ENCODE results near the gene ROBO1. TPM values are rescaled to one million over a fixed set of nuclear protein-coding genes. Genes with fewer than 3 reads are reported as not detected.
A peak's percentile ranks its signal among the peaks of the same experiment; 100 is the strongest.

ROBO1 gene
- total and polyA plus RNA-seq, 4 donors, result 1.0 to 30.3 (median 3.9) TPM

- no peak overlapping the region for H3K27ac ChIP-seq (ENCODE audit: low read depth in 1 of 2, low read length in 2 of 2)
- no peaks in the 10 kb centered on the region for H3K27me3 ChIP-seq (ENCODE audit: control insufficient read depth in 4 of 4, insufficient read depth in 4 of 4, low read length in 3 of 4)
- no peaks in the 10 kb centered on the region for H3K9me3 ChIP-seq (ENCODE audit: control insufficient read depth in 4 of 4, low read length in 3 of 4)
- WGBS, result 64% methylated on average over 1 of the region's 1 CpG
- DNase-seq (ENCODE audit: low spot score), result no peak
- no peak overlapping the region for H3K4me3 ChIP-seq (ENCODE audit: low read depth in 1 of 3, low read length in 3 of 3)
- no peak for TF ChIP-seq RXRA (IDR thresholded peaks at IDR 0.05)
- TF ChIP-seq HNF4G (IDR thresholded peaks at IDR 0.05), result no peak
- TF ChIP-seq ZBTB33 (IDR thresholded peaks at IDR 0.05), result no peak
- no peak for TF ChIP-seq YY1 (IDR thresholded peaks at IDR 0.05)
- no peak for TF ChIP-seq CTCF (IDR thresholded peaks at IDR 0.05; ENCODE audit: low read depth, low read length, missing input control)
- no peak for TF ChIP-seq SP1 (IDR thresholded peaks at IDR 0.05)
- no peak for TF ChIP-seq JUND (IDR thresholded peaks at IDR 0.05)
- TF ChIP-seq HNF4A (conservative IDR thresholded peaks at IDR 0.05), result no peak
- TF ChIP-seq TAF1 (conservative IDR thresholded peaks at IDR 0.05), result no peak
- TF ChIP-seq MAX (IDR thresholded peaks at IDR 0.05), result no peak
- TF ChIP-seq EGR1 (IDR thresholded peaks at IDR 0.05; ENCODE audit: low read depth in 2 of 2), result no peak
- no peak for TF ChIP-seq REST (IDR thresholded peaks at IDR 0.05)
- TF ChIP-seq NR2F2 (IDR thresholded peaks at IDR 0.05), result no peak
- no peak for TF ChIP-seq FOXA1 (IDR thresholded peaks at IDR 0.05)
- TF ChIP-seq FOXA2 (IDR thresholded peaks at IDR 0.05), result no peak
- TF ChIP-seq RAD21 (IDR thresholded peaks at IDR 0.05), result no peak
- H3K36me3 ChIP-seq (ENCODE audit: control insufficient read depth in 4 of 4, insufficient read depth in 3 of 4, low read depth in 1 of 4, low read length in 3 of 4), result no peaks in the 10 kb centered on the region
- H3K9ac ChIP-seq (ENCODE audit: low read depth in 1 of 2, low read length in 2 of 2), result no peak overlapping the region
- no peaks in the 10 kb centered on the region for H3K4me1 ChIP-seq (ENCODE audit: control insufficient read depth in 4 of 4, insufficient read depth in 4 of 4, low read length in 3 of 4)
Observed at GRCh38 chr3:79726786-79727185, 41.0 kb downstream of the ROBO1 start.

GRCh38 chr3:79724206-79724605 lies 43.6 kb downstream of the ROBO1 start:
- Histone ChIP-seq H3K27ac (ENCODE audit: low read depth in 1 of 2, low read length in 2 of 2) (no peak overlapping the region), H3K9me3 (ENCODE audit: control insufficient read depth in 4 of 4, low read length in 3 of 4) (no peaks in the 10 kb centered on the region), H3K27me3 (ENCODE audit: control insufficient read depth in 4 of 4, insufficient read depth in 4 of 4, low read length in 3 of 4) (no peaks in the 10 kb centered on the region), H3K4me1 (ENCODE audit: control insufficient read depth in 4 of 4, insufficient read depth in 4 of 4, low read length in 3 of 4) (no peaks in the 10 kb centered on the region), H3K36me3 (ENCODE audit: control insufficient read depth in 4 of 4, insufficient read depth in 3 of 4, low read depth in 1 of 4, low read length in 3 of 4) (no peaks in the 10 kb centered on the region), H3K4me3 (ENCODE audit: low read depth in 1 of 3, low read length in 3 of 3) (no peak overlapping the region), H3K9ac (ENCODE audit: low read depth in 1 of 2, low read length in 2 of 2) (no peak overlapping the region)
- WGBS, result 44% methylated on average over 9 of the region's 9 CpGs
- DNase-seq (ENCODE audit: low spot score), result no peak
- TF ChIP-seq CTCF (IDR thresholded peaks at IDR 0.05; ENCODE audit: low read depth, low read length, missing input control), result peak; percentile 18
- TF ChIP-seq RAD21 (IDR thresholded peaks at IDR 0.05), result peak; percentile 51 to 67
- TF ChIP-seq HNF4A (conservative IDR thresholded peaks at IDR 0.05), result no peak
